ENCODE data around the gene OR10G8.
"Not testable (repeated sequence)": the region's sequence is repeated elsewhere in the genome, so short reads cannot be mapped to it uniquely, and the experiment has no call there.

The OR10G8 gene

GRCh38 chr11:124026498-124026897, at the start of gene OR10G8:
OR10G8 (plus strand) TSS chr11:124026798; CDS start chr11:124029623, 2,825 bp downstream.
- DNase-seq = no peak

- no peak for DNase-seq
These were observed 48.8 kb upstream of the OR10G8 start, which contains the start of gene OR10S1 for GRCh38 chr11:123977731-123978347. OR10S1 (minus strand) TSS chr11:123977781; CDS start chr11:123977664, 117 bp downstream.

DNA sequence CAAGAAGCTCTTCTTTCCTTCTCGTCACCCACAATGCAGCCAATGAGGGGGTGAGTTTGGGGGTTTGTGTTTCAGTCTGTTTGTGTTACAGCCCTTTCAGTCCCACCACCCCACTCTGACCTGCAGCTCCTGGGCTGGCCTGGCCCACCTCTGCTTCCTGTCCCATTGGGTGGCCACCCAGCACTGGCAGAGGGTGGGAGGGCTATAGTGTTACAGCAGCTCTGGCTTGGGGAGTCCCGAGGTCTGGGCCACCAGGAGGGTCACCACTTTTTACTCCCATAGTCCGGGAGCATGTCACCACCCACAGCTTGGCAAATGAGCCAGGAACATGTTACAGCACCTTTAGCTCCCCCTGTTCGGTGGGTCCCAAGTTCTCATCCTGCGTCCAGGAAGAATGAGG, 47.3 kb upstream of the OR10G8 start:
- DNase-seq = no peak

GRCh38 chr11:123995119-123995518, 31.5 kb upstream of the OR10G8 start, which contains the start of gene OR10G6:
OR10G6 (minus strand) TSS chr11:123995161; CDS start chr11:123995161, 0 bp downstream.
- DNase-seq = no peak

GRCh38 chr11:124012697-124013096, 13.9 kb upstream of the OR10G8 start, which contains the start of gene OR10G4:
OR10G4 (plus strand) TSS chr11:124012997; CDS start chr11:124015575, 2,578 bp downstream.
- DNase-seq = no peak

- DNase-seq = not testable (repeated sequence)
These were observed 10.8 kb upstream of the OR10G8 start for GRCh38 chr11:124015837-124016236.

DNA sequence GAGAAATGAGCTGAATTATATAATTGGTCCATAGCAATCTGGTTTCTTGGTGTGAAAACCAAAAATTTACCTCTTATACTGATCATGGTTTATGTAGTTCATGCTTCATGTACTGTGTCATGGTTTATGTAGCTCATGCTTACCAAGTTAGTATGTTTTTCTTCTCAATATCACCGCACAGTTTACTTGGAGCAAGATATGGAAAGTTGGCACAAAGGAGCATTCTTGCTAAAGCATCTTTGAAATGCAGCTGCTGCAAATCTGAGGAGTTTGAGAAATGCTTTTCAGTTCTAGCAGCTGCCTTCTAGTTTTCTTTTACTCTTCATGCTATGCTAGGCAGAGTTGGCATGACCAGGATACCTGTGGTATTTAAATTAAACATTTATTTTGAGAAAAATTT, 10.1 kb downstream of the OR10G8 start:
- no peak for DNase-seq

GRCh38 chr11:124039557-124039956, 13.0 kb downstream of the OR10G8 start:
- no peak for DNase-seq

GRCh38 chr11:124041254-124041653, 14.7 kb downstream of the OR10G8 start, which contains the start of gene OR10G7:
OR10G7 (minus strand) TSS chr11:124041325; CDS start chr11:124039001, 2,324 bp downstream.
- DNase-seq = no peak

DNA sequence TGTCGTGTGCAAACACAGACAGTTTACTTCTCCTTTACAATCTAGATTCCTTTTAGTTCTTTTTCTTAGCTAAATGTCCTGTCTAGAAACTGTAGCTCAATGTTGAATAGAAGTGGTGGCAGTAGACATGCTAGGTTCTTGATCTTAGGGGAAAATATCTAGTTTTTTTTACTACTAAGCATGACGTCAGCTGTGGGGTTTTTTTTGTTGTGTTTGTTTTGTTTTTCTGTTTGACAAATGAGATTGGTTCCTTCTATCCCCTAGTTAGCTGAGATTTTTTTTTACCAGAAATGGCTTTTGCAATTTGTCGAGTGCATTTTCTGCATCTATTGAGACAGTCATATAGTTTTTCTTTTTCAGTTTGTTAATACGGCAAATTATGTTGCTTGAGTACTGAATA, 16.8 kb downstream of the OR10G8 start:
- DNase-seq = no peak

DNA sequence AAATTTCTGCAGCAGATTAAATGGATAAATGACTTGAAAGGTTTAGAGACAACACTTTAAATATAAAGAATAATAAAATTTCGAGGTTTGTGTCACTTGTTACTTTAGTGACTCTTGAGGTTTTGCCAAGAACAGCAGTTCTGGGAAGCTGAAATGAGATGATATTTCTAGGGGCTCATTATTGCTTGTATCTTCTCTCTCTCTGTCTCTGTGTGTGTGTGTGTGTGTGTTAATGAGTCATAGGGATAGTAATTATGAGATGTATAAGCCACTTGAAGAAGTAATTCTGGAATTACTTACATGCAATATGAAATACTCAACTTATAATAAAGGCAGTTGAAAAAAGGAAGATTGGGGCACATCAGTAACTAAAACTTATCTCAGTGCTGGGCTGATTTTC, 24.1 kb downstream of the OR10G8 start:
- no peak for DNase-seq

DNA sequence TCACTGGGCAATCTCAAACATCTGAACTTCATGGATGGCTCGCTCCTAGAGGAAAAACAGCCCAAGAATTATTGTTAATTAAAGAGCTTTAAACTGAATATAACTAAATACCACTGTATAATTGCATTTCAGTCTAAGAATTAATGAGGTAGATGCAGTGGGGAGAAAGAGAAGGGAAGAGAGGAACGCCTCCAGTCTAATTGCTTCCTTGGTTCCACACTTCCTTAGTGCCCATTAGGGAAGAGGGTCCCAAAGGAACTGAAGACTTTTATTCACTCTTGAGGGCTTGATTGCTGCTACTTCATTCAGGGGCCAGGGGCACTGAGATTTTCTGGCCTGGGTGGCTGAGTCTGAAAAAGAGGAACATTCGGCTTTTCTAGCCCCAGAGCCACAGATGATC, 26.4 kb downstream of the OR10G8 start:
- DNase-seq = no peak

DNA sequence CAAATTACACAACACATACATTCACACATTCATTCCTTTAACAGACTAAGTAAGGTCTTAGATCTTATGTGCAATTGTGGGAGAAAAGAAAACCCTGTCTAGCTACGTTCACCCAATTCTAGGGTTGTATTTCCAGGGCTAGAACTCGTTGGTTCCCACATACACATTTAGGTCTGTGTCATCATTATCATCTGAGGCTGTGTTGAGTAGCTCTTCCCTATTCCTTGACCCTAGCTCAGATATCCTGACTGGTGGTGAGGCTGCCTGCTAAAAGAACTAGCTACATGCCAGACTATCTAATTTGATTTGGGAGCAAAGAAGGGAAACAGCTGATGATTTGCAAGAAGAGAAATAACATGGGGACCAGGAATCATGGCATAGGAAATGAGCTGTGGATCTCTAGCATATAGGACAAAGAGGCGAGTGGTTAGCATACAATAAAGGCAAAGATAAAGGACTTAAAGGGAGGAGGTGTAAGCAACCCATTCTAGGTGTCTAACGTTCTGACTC, 42.1 kb downstream of the OR10G8 start:
- no peak for DNase-seq

GRCh38 chr11:124069429-124070401, 43.1 kb downstream of the OR10G8 start:
- DNase-seq = no peak

- no peak for DNase-seq
These were observed 44.5 kb downstream of the OR10G8 start for GRCh38 chr11:124070915-124071622.

DNA sequence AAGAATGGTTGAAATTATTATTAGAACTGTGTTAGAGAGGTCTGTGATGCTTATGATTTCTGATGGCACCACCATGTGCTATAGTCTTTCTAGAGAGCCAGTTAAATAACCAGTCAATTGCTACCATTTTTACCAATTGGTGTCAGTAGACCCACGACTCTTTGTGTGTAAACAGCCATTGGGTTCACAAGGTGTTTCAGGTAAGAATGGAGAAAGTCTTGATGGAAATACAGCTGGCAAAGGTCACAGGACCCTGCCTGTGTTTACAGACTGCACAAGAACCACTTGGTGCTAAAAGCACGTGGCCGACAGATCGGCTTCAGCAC, 45.0 kb downstream of the OR10G8 start:
- peak; percentile 53 for DNase-seq

DNA sequence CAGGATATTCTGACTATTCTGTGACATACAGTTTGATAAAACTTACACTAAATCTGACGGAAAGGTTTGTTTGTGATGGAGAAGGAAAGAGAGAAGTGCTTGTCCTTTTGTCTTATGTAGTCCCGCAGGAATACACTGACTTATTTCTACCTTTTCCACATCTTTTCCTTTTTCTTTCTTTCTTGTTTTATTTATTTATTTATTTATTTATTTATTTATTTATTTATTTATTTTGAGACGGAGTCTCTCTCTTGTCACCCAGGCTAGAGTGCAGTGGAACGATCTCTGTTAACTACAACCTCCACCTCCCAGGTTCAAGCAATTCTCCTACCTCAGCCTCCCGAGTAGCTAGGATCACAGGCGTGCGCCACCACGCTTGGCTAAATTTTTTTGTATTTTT, 45.5 kb downstream of the OR10G8 start:
- no peak for DNase-seq

- no peak for DNase-seq
These were observed 48.0 kb downstream of the OR10G8 start for GRCh38 chr11:124074554-124074953.

DNA sequence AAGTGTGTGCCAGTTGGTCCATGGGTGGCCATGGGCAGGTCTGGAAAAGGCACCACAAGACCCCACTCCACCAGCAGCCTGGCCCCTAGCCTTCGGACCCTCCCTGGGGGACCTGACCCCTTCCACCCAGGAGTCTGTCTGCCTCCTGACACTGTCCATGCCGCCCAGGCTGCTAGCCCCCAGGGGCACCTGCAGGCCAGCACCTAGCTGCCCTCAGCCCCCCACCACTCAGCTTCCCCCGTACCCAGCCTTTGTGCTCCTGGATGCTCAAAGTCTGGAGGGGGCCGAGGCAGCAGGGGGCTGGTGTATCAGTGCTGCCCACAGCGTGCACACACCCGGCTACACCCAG, 48.9 kb downstream of the OR10G8 start:
- DNase-seq = no peak

- no peak for DNase-seq
These were observed 49.4 kb downstream of the OR10G8 start for GRCh38 chr11:124075841-124076651.

DNA sequence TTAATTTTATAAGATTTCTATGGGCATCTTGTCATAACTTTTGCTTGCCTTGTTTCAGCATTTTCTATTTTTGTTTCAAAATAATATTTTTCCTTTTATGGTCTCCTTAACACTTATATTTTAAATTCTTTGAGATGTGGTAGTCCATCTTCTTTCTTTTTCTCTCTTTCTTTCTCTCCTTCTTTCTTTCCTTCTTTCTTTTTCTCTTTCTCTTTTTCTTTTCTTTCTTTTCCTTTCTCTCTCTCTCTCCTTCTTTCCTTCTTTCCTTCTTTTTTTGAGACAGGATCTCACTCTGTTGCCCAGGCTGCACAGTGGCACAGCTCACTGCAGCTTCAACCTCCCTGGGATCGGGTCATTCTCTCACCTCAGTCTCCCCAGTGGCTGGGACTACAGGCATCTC, 50.7 kb downstream of the OR10G8 start:
- no peak for DNase-seq

DNA sequence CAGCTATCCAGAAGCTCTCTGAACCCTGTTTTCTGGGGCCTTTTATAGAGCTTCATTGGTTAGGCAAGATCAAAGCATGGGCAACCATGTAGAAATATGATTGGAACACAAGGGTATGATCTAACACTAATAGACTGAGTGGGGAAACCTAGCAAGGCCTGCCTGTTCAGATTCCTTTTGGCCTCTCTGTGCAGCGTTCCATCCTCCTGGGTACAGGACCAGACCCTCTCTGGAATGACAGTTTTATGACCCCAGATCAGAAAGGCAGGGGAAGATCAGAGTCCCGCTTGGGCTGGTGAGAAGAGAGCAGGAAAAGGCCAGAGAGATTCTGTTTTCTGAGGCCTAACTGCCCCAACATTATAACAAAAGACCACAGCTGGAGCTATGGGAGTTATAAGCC, 52.0 kb downstream of the OR10G8 start:
- DNase-seq = no peak
